Measurements from ENCODE around the gene YEATS2.

YEATS2 gene

DNA sequence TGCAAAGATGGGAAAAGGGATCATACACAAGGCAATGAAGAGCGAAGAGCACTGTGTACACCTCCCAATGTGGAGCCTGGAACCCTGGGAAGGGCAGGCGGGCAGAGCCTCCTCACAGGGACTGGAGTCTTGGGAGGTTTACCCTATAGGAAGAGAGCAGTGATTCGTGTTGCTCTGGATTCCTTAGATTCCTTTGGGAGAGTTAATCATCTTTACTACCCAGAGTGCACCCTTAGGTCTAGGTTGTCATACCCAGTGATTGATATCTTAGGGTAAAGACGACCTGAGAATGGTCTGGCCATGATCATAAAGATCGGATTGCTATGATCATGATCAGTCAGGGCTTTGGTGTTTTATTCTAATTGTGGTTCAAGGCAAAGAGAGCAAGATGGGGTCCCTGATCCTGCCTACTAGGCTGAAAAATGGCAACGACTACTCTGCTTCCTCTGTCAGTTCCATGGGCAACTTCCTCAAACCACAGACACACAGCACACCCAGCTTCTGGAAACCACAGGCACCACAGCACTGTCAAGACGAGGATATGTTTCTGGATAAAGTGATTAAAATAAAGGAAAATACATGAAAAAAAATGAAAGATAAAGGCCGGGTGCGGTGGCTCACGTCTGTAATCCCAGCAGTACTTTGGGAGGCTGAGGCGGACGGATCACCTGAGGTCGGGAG lies 148.2 kb downstream of the YEATS2 start:
- no peak for DNase-seq
- Histone ChIP-seq H3K27ac (no peak overlapping the region), H3K4me1 (no peaks in the 10 kb centered on the region), H3K4me3 (no peak overlapping the region), H3K36me3 (peaks cover 72 to 77% (median 76%) of the 10 kb centered on the region in 3 donors), H3K9me3 (no peaks in the 10 kb centered on the region), H3K27me3 (no peaks in the 10 kb centered on the region)
- TF ChIP-seq, protein P1, sequence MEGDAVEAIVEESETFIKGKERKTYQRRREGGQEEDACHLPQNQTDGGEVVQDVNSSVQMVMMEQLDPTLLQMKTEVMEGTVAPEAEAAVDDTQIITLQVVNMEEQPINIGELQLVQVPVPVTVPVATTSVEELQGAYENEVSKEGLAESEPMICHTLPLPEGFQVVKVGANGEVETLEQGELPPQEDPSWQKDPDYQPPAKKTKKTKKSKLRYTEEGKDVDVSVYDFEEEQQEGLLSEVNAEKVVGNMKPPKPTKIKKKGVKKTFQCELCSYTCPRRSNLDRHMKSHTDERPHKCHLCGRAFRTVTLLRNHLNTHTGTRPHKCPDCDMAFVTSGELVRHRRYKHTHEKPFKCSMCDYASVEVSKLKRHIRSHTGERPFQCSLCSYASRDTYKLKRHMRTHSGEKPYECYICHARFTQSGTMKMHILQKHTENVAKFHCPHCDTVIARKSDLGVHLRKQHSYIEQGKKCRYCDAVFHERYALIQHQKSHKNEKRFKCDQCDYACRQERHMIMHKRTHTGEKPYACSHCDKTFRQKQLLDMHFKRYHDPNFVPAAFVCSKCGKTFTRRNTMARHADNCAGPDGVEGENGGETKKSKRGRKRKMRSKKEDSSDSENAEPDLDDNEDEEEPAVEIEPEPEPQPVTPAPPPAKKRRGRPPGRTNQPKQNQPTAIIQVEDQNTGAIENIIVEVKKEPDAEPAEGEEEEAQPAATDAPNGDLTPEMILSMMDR (IDR thresholded peaks at IDR 0.05), result no peak
- intact Hi-C loops (cut with DNase I; ENCODE audit: low total_unique reads), result no loop called here

DNA sequence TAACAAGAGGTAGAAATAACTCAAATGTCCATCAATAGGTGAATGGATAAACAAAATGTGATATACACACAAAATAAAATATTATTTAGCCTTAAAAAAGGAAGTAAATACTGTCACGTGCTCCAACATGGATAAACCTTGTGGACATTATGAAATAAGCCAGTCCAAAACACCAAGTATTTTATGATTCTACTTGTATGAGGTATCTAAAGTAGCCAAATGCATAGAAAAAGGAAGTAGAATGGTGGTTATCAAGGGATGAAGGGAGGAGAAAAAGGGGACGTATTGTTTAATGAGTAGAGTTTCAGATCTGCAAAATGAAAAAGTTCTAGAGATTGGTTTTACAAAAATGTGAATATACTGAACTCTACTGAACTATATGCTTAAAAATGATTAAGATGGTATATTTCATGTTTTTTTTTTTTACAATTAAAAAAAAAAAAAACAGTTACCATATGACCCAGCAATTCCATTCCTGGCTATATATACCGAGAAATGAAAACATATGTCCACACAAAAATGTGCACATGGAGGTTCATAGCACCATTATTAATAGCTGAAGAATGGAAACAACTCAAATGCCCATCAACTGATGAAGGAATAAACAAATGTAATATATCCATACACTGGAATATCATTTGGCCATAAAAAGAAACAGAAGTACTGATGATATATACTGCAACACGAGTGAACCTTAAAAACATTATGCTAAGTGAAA lies 156.9 kb downstream of the YEATS2 start:
- Histone ChIP-seq H3K27ac (no peak overlapping the region), H3K27me3 (no peaks in the 10 kb centered on the region), H3K9me3 (no peaks in the 10 kb centered on the region), H3K36me3 (peaks cover 5 to 75% (median 47%) of the 10 kb centered on the region in 3 donors), H3K4me3 (no peak overlapping the region), H3K4me1 (no peaks in the 10 kb centered on the region)
- TF ChIP-seq, protein P1 (IDR thresholded peaks at IDR 0.05), result no peak
- no peak for DNase-seq
- intact Hi-C loops (cut with DNase I; ENCODE audit: low total_unique reads), result no loop called here

DNA sequence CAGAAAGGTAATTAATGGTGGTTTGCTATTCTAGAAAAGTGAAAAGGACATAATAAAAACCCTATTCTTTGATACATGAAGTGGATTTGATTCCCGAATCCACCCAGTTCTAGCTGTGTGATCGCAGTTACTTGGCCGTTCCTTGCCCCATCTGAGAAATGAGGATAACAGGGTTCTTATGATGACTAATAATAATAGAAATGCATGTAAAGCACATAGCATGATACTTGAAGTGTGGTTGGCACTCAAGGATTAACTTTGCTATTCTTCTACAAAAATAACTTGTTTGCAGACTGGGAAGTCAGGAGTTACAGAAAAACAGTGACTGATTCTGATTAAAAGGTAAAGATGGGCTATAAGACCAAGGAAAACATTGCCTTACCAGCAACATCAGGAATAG lies 160.3 kb downstream of the YEATS2 start:
- no peak overlapping the region for H3K4me3 ChIP-seq
- H3K4me1 ChIP-seq, result no peaks in the 10 kb centered on the region
- H3K9me3 ChIP-seq, result no peaks in the 10 kb centered on the region
- TF ChIP-seq, protein P1 (IDR thresholded peaks at IDR 0.05), result no peak
- H3K27ac ChIP-seq, result no peak overlapping the region
- peaks cover 29 to 90% (median 60%) of the 10 kb centered on the region in 3 donors for H3K36me3 ChIP-seq
- H3K27me3 ChIP-seq, result no peaks in the 10 kb centered on the region
- no peak for DNase-seq
- intact Hi-C loops (cut with DNase I; ENCODE audit: low total_unique reads), result no loop called here

Measured in tibial artery (tissue), 4 donors.